K562 (cell line): ENCODE data around the gene GRWD1. TPM values are rescaled to one million over a fixed set of nuclear protein-coding genes. Genes with fewer than 3 reads are reported as not detected.

Experiments used
- CBX2 ChIP-seq: fragments of 200-600 bp; sonication (generic); IDR thresholded peaks from one replicate; pipeline ENCODE4 v1.6.1; 2012; ENCODE audit warnings: mild to moderate bottlenecking, low read length, inconsistent platforms; ENCODE audit not compliant: insufficient read depth, poor library complexity, severe bottlenecking
- CCAR2 ChIP-seq: fragments of 200-400 bp; formaldehyde crosslinking; IDR thresholded peaks from 2 replicates; pipeline ENCODE4 v1.6.1; 2017; ENCODE audit warnings: mild to moderate bottlenecking, low read depth, low read length
- DPF2 ChIP-seq: fragments of 450-650 bp; IDR thresholded peaks from 2 replicates; pipeline ENCODE4 v1.6.1; 2016
- FUS ChIP-seq: fragments of 200-400 bp; formaldehyde crosslinking; optimal IDR thresholded peaks from 2 replicates; pipeline ENCODE3; 2017; ENCODE audit warnings: low read depth, low read length
- HEY1 ChIP-seq: fragments of 250-450 bp; sonication (Bioruptor Pico); IDR thresholded peaks from 2 replicates; pipeline ENCODE4 v1.5.0; 2020; ENCODE audit warnings: mild to moderate bottlenecking, moderate library complexity, borderline replicate concordance
- HNRNPK ChIP-seq: fragments of 200-400 bp; formaldehyde crosslinking; IDR thresholded peaks from one replicate; pipeline ENCODE4 v1.6.1; 2018; ENCODE audit warnings: mild to moderate bottlenecking, low read depth, low read length; ENCODE audit not compliant: poor library complexity, severe bottlenecking
- KAT2B ChIP-seq: IDR thresholded peaks from one replicate; pipeline ENCODE4 v1.6.1; 2012; ENCODE audit warnings: low read depth, mild to moderate bottlenecking, control low read depth, inconsistent platforms, low read length, moderate library complexity
- KAT7 ChIP-seq: sonication (generic); formaldehyde crosslinking; IDR thresholded peaks from 2 replicates; pipeline ENCODE4 v1.8.0; 2022; ENCODE audit warnings: missing genetic modification reagents, mild to moderate bottlenecking, borderline replicate concordance
- MCM2 ChIP-seq: fragments of 450-650 bp; IDR thresholded peaks from 2 replicates; pipeline ENCODE4 v1.6.1; 2017; ENCODE audit warnings: low read depth, mild to moderate bottlenecking
- PML ChIP-seq: IDR thresholded peaks from 2 replicates; pipeline ENCODE4 v1.6.1; 2012; ENCODE audit warnings: low read length, inconsistent platforms
- SIRT6 ChIP-seq: IDR thresholded peaks from one replicate; pipeline ENCODE4 v1.6.1; 2012; ENCODE audit warnings: low read depth, mild to moderate bottlenecking, control low read depth, inconsistent platforms, low read length, moderate library complexity
- SRSF7 ChIP-seq: fragments of 200-400 bp; formaldehyde crosslinking; optimal IDR thresholded peaks from 2 replicates; pipeline ENCODE3; 2017; ENCODE audit warnings: mild to moderate bottlenecking, low read depth, low read length
- UBTF ChIP-seq, 2 experiments: IDR thresholded peaks; 2 replicates each; pipeline ENCODE4 v1.6.1; 2012; ENCODE audit warnings: improper control_type of control experiment in 2 of 2, low read depth in 2 of 2, low read length in 2 of 2, borderline replicate concordance in 1 of 2
- ZNF3 ChIP-seq: fragments of 250-450 bp; sonication (Bioruptor Pico); IDR thresholded peaks from 2 replicates; pipeline ENCODE4 v1.5.0; 2021; ENCODE audit warnings: mild to moderate bottlenecking, moderate library complexity
- ZNF583 ChIP-seq: fragments of 250-450 bp; sonication (Bioruptor Pico); IDR thresholded peaks from 2 replicates; pipeline ENCODE4 v1.4.0; 2020
- ZNF707 ChIP-seq: fragments of 250-450 bp; sonication (Bioruptor Pico); conservative IDR thresholded peaks from 2 replicates; pipeline ENCODE4 v1.8.0; 2022; ENCODE audit warnings: inconsistent platforms, mild to moderate bottlenecking, moderate library complexity
- ZNF785 ChIP-seq: fragments of 250-450 bp; sonication (Bioruptor Pico); IDR thresholded peaks from 2 replicates; pipeline ENCODE4 v1.4.0; 2020; ENCODE audit warnings: mild to moderate bottlenecking
- polyA plus RNA-seq, 8 experiments: library from polyadenylated mRNA; depleted of rRNA in 4 of 8; stranded (reverse) in 5 of 8; unstranded in 3 of 8; fragments of >200 nt; fragmentation: Nextera tagmentation in 2 of 8; fragmentation: Illumina TruSeq in 1 of 8; extraction: Ambion mirVana in 2 of 8; extraction: Trizol in 1 of 8; gene quantifications; 2 replicates each; pipeline versions ENCODE4 v1.2.1 to v1.2.3, GENCODE V29; 2011 to 2014; ENCODE audit warnings: inconsistent platforms in 1 of 8, missing spikeins in 1 of 8
- total RNA-seq, 7 experiments: library from RNA; depleted of rRNA in 6 of 7; stranded (reverse); fragments of >200 nt in 6 of 7; fragmentation: Illumina TruSeq in 2 of 7; extraction: Trizol in 2 of 7; gene quantifications; 2 replicates each; pipeline versions ENCODE4 v1.2.1 to v1.2.3, GENCODE V29; 2011 to 2021; ENCODE audit warnings: low replicate concordance in 1 of 7
- TF ChIP-seq, protein P1 (sequence below), 2 experiments: fragments of 450-650 bp; IDR thresholded peaks; 2 replicates each; pipeline ENCODE4 v1.6.1; 2018; ENCODE audit warnings: mild to moderate bottlenecking in 2 of 2, low read depth in 1 of 2; ENCODE audit not compliant: partially characterized antibody in 2 of 2
- TF ChIP-seq, protein P2 (sequence below): sonication (generic); formaldehyde crosslinking; IDR thresholded peaks from 2 replicates; pipeline ENCODE4 v1.8.1; 2023; ENCODE audit warnings: mild to moderate bottlenecking, missing genetic modification reagents, moderate library complexity

GRWD1 gene
- total and polyA plus RNA-seq, 9 of the 15 experiments (the other 6 are each of a cell fraction or from before 2014, with no cell fraction given): 1.5 to 87.2 (median 24.5) TPM

DNA sequence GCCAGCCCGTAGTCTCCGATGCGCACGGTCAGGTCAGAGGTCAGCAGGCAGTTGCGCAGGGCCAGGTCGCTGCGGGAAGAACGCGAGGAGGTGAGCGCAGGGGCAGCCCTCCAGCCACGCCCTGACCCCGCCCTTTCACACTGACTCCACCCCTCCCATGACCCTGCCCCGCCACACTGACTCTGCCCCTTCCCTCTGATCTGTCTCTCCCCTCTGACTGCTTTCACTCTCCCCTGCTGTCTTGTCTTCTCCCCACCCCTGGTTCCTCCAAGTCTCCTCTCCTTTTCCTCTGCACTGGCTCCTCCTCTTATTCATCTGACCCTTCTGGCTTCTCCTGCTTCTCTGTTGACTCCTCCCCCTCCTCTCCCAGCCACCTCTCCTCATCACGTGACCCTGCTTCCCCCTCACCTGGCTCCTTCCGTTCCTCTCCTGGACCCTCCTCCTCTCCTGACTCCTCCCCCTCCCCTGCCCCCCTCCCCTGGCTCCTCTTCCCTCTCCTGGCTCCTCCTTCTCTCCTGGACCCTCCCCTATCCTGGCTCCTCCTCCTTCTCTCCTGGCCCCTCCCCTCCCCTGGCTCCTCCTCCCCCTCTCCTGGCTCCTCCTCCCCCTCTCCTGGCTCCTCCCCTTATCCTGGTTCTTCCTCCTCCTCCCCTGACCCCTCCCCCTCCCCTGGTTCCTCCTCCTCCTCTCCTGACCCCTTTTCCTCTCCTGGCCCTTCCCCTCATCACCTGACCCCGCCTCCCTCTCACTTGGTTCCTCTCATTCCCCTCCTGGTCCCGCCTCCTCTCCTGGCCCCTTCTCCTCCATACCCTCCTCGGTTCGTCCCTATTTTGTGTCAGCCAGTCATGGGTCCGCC lies 55.9 kb downstream of the GRWD1 start (continued):
- TF ChIP-seq, protein P1, sequence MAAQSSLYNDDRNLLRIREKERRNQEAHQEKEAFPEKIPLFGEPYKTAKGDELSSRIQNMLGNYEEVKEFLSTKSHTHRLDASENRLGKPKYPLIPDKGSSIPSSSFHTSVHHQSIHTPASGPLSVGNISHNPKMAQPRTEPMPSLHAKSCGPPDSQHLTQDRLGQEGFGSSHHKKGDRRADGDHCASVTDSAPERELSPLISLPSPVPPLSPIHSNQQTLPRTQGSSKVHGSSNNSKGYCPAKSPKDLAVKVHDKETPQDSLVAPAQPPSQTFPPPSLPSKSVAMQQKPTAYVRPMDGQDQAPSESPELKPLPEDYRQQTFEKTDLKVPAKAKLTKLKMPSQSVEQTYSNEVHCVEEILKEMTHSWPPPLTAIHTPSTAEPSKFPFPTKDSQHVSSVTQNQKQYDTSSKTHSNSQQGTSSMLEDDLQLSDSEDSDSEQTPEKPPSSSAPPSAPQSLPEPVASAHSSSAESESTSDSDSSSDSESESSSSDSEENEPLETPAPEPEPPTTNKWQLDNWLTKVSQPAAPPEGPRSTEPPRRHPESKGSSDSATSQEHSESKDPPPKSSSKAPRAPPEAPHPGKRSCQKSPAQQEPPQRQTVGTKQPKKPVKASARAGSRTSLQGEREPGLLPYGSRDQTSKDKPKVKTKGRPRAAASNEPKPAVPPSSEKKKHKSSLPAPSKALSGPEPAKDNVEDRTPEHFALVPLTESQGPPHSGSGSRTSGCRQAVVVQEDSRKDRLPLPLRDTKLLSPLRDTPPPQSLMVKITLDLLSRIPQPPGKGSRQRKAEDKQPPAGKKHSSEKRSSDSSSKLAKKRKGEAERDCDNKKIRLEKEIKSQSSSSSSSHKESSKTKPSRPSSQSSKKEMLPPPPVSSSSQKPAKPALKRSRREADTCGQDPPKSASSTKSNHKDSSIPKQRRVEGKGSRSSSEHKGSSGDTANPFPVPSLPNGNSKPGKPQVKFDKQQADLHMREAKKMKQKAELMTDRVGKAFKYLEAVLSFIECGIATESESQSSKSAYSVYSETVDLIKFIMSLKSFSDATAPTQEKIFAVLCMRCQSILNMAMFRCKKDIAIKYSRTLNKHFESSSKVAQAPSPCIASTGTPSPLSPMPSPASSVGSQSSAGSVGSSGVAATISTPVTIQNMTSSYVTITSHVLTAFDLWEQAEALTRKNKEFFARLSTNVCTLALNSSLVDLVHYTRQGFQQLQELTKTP (IDR thresholded peaks at IDR 0.05; ENCODE audit: low read depth in 1 of 2, partially characterized antibody in 2 of 2): peak in 1 of 2 experiments; percentile 93
- peak; percentile 92 for TF ChIP-seq DPF2
- TF ChIP-seq UBTF (IDR thresholded peaks at IDR 0.05; ENCODE audit: borderline replicate concordance in 1 of 2, low read depth in 2 of 2, low read length in 2 of 2): no peak
- no peak for TF ChIP-seq CBX2
- TF ChIP-seq MCM2: no peak
- TF ChIP-seq ZNF3 (CRISPR knock-in tag): no peak
- no peak for TF ChIP-seq ZNF583
- no peak for TF ChIP-seq PML
- no peak for TF ChIP-seq ZNF785 (CRISPR knock-in tag)
- TF ChIP-seq SRSF7: no peak
- TF ChIP-seq, protein P2, sequence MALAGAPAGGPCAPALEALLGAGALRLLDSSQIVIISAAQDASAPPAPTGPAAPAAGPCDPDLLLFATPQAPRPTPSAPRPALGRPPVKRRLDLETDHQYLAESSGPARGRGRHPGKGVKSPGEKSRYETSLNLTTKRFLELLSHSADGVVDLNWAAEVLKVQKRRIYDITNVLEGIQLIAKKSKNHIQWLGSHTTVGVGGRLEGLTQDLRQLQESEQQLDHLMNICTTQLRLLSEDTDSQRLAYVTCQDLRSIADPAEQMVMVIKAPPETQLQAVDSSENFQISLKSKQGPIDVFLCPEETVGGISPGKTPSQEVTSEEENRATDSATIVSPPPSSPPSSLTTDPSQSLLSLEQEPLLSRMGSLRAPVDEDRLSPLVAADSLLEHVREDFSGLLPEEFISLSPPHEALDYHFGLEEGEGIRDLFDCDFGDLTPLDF (CRISPR knock-in tag): no peak
- no peak for TF ChIP-seq KAT2B
- no peak for TF ChIP-seq FUS
- TF ChIP-seq SIRT6: no peak
- no peak for TF ChIP-seq CCAR2
- TF ChIP-seq HEY1 (CRISPR knock-in tag): no peak
- TF ChIP-seq KAT7 (CRISPR knock-in tag): no peak
- no peak for TF ChIP-seq HNRNPK
- no peak for TF ChIP-seq ZNF707 (CRISPR knock-in tag)
